Gastrocnemius medialis (tissue), 4 donors: ENCODE results near the gene CCDC91.

Source experiments
- POLR2A ChIP-seq, 2 donors: fragments of 450-650 bp; IDR thresholded peaks; one replicate each; pipeline ENCODE4 v1.6.1; 2017; ENCODE audit warnings: antibody characterized with exemption in 2 of 2, mild to moderate bottlenecking in 2 of 2, moderate library complexity in 2 of 2
- TF ChIP-seq, protein P1 (sequence below), 5 experiments: fragments of 450-650 bp in 3 of 5; fragments of 200-600 bp in 2 of 5; sonication (generic) in 2 of 5; IDR thresholded peaks in 4 of 5; conservative IDR thresholded peaks in 1 of 5; 1 replicate in 4 of 5; 2 replicates in 1 of 5; pipeline ENCODE4 v1.5.1; 2016 to 2019; ENCODE audit warnings: antibody characterized with exemption in 5 of 5, mild to moderate bottlenecking in 3 of 5, moderate library complexity in 3 of 5

GRCh38 chr12:28539691-28540323 lies 349.6 kb downstream of the CCDC91 start:
- TF ChIP-seq, protein P1, sequence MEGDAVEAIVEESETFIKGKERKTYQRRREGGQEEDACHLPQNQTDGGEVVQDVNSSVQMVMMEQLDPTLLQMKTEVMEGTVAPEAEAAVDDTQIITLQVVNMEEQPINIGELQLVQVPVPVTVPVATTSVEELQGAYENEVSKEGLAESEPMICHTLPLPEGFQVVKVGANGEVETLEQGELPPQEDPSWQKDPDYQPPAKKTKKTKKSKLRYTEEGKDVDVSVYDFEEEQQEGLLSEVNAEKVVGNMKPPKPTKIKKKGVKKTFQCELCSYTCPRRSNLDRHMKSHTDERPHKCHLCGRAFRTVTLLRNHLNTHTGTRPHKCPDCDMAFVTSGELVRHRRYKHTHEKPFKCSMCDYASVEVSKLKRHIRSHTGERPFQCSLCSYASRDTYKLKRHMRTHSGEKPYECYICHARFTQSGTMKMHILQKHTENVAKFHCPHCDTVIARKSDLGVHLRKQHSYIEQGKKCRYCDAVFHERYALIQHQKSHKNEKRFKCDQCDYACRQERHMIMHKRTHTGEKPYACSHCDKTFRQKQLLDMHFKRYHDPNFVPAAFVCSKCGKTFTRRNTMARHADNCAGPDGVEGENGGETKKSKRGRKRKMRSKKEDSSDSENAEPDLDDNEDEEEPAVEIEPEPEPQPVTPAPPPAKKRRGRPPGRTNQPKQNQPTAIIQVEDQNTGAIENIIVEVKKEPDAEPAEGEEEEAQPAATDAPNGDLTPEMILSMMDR (IDR thresholded peaks at IDR 0.05 in 4 of 5, conservative IDR thresholded peaks at IDR 0.05 in 1 of 5): no peak
- TF ChIP-seq POLR2A (IDR thresholded peaks at IDR 0.05): no peak
